ENCODE data around the gene EMCN.

The EMCN gene

DNA sequence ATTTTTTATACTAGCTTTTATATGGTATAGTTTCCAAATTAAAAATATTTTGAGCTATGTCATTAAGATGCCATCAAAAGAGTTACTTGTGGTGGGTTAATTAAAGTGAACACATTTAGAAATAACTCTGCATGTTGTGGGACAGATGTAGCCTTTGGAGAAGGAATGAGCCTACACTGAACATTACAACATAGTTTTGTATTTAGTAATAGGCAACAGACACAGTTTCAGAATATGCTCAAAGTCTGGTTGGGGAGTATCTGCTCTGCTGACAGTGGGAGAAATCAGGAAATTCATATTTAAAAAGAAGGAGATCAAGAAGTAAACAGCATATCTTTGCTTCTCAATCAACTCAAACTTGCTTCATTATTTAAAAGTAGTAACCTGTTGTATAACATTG is 23.7 kb downstream of the EMCN start:
- TF ChIP-seq EZH2phosphoT487 (IDR thresholded peaks at IDR 0.05; ENCODE audit: borderline replicate concordance, low read length) (no peak), CTCF (IDR thresholded peaks at IDR 0.05; ENCODE audit: low read depth, low read length, poor library complexity, severe bottlenecking) (no peak)
- Histone ChIP-seq H3K27me3 (ENCODE audit: control insufficient read depth, low read length) (no peaks in the 10 kb centered on the region), H3F3A (ENCODE audit: control insufficient read depth, insufficient read depth) (no peaks in the 10 kb centered on the region), H3K4me3 (ENCODE audit: low read length) (no peak overlapping the region), H3K27ac (ENCODE audit: low read depth, low read length) (no peak overlapping the region), H3K9me3 (ENCODE audit: control insufficient read depth, insufficient read depth, low read length) (no peaks in the 10 kb centered on the region), H4K20me1 (ENCODE audit: control insufficient read depth, insufficient read depth, low read depth, low read length) (no peaks in the 10 kb centered on the region), H3K36me3 (ENCODE audit: control insufficient read depth, low read length) (no peaks in the 10 kb centered on the region), H3K4me1 (ENCODE audit: control insufficient read depth, low read length) (no peaks in the 10 kb centered on the region), H3K79me2 (ENCODE audit: control insufficient read depth, low read length) (no peaks in the 10 kb centered on the region), H3K9me2 (replicated peaks; ENCODE audit: control insufficient read depth, low read length) (no peaks in the 10 kb centered on the region), H3K4me2 (ENCODE audit: low read length) (no peak overlapping the region)

DNA sequence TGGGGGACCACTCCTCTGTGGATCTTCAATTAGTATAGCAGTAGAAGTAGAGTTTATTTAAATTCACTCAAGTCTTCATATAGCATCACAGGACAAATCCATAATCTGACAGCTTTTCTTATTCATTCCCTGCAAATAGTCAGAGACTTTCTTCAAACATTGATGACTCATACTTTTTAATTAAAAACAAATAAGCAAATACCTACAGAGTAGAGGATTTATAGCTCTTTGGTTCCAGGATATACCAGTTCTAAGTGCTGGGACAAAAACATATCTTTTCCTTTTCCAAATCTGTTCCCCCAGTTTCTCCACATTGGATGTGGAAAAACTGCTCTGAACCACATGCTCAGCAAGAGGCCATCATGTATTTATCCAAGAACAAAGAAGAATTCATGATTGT is 24.1 kb downstream of the EMCN start:
- Histone ChIP-seq H3K27me3 (ENCODE audit: control insufficient read depth, low read length) (no peaks in the 10 kb centered on the region), H3K4me3 (ENCODE audit: low read length) (no peak overlapping the region), H3K79me2 (ENCODE audit: control insufficient read depth, low read length) (no peaks in the 10 kb centered on the region), H4K20me1 (ENCODE audit: control insufficient read depth, insufficient read depth, low read depth, low read length) (no peaks in the 10 kb centered on the region), H3F3A (ENCODE audit: control insufficient read depth, insufficient read depth) (no peaks in the 10 kb centered on the region), H3K27ac (ENCODE audit: low read depth, low read length) (no peak overlapping the region), H3K9me2 (replicated peaks; ENCODE audit: control insufficient read depth, low read length) (no peaks in the 10 kb centered on the region), H3K36me3 (ENCODE audit: control insufficient read depth, low read length) (no peaks in the 10 kb centered on the region), H3K4me1 (ENCODE audit: control insufficient read depth, low read length) (no peaks in the 10 kb centered on the region), H3K9me3 (ENCODE audit: control insufficient read depth, insufficient read depth, low read length) (no peaks in the 10 kb centered on the region), H3K4me2 (ENCODE audit: low read length) (no peak overlapping the region)
- TF ChIP-seq EZH2phosphoT487 (IDR thresholded peaks at IDR 0.05; ENCODE audit: borderline replicate concordance, low read length), result no peak
- no peak for TF ChIP-seq CTCF (IDR thresholded peaks at IDR 0.05; ENCODE audit: low read depth, low read length, poor library complexity, severe bottlenecking)

GRCh38 chr4:100492129-100492528 is 25.7 kb downstream of the EMCN start:
- no peak overlapping the region for H3K4me3 ChIP-seq (ENCODE audit: low read length)
- H3K36me3 ChIP-seq (ENCODE audit: control insufficient read depth, low read length), result no peaks in the 10 kb centered on the region
- H3K9me2 ChIP-seq (replicated peaks; ENCODE audit: control insufficient read depth, low read length), result no peaks in the 10 kb centered on the region
- H3K79me2 ChIP-seq (ENCODE audit: control insufficient read depth, low read length), result no peaks in the 10 kb centered on the region
- TF ChIP-seq EZH2phosphoT487 (IDR thresholded peaks at IDR 0.05; ENCODE audit: borderline replicate concordance, low read length) (no peak), CTCF (IDR thresholded peaks at IDR 0.05; ENCODE audit: low read depth, low read length, poor library complexity, severe bottlenecking) (no peak)
- no peaks in the 10 kb centered on the region for H3K4me1 ChIP-seq (ENCODE audit: control insufficient read depth, low read length)
- no peak overlapping the region for H3K27ac ChIP-seq (ENCODE audit: low read depth, low read length)
- no peaks in the 10 kb centered on the region for H4K20me1 ChIP-seq (ENCODE audit: control insufficient read depth, insufficient read depth, low read depth, low read length)
- H3F3A ChIP-seq (ENCODE audit: control insufficient read depth, insufficient read depth), result no peaks in the 10 kb centered on the region
- no peaks in the 10 kb centered on the region for H3K27me3 ChIP-seq (ENCODE audit: control insufficient read depth, low read length)
- no peak overlapping the region for H3K4me2 ChIP-seq (ENCODE audit: low read length)
- no peaks in the 10 kb centered on the region for H3K9me3 ChIP-seq (ENCODE audit: control insufficient read depth, insufficient read depth, low read length)

DNA sequence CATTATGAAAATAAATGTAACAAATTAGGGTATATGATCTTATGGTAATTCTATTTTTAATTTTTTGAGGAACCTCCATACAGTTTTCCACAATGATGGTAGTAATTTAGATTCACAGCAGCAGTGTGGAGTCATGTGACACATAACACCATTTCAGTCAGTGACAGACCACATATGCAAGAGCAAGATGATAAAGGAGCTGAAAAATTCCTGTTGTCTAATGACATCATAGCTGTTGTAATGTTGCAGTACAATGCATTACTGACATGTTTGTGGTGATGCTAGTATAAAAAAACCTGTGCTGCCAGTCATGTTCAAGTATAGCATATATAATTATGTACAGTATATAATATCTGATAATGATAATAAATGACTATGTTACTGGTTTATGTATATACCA is 28.5 kb downstream of the EMCN start:
- Histone ChIP-seq H3K9me2 (replicated peaks; ENCODE audit: control insufficient read depth, low read length) (no peaks in the 10 kb centered on the region), H4K20me1 (ENCODE audit: control insufficient read depth, insufficient read depth, low read depth, low read length) (no peaks in the 10 kb centered on the region), H3K9me3 (ENCODE audit: control insufficient read depth, insufficient read depth, low read length) (no peaks in the 10 kb centered on the region), H3K4me3 (ENCODE audit: low read length) (no peak overlapping the region), H3K27me3 (ENCODE audit: control insufficient read depth, low read length) (no peaks in the 10 kb centered on the region), H3K79me2 (ENCODE audit: control insufficient read depth, low read length) (no peaks in the 10 kb centered on the region), H3F3A (ENCODE audit: control insufficient read depth, insufficient read depth) (no peaks in the 10 kb centered on the region), H3K36me3 (ENCODE audit: control insufficient read depth, low read length) (no peaks in the 10 kb centered on the region), H3K4me2 (ENCODE audit: low read length) (no peak overlapping the region), H3K27ac (ENCODE audit: low read depth, low read length) (no peak overlapping the region), H3K4me1 (ENCODE audit: control insufficient read depth, low read length) (no peaks in the 10 kb centered on the region)
- TF ChIP-seq CTCF (IDR thresholded peaks at IDR 0.05; ENCODE audit: low read depth, low read length, poor library complexity, severe bottlenecking) (no peak), EZH2phosphoT487 (IDR thresholded peaks at IDR 0.05; ENCODE audit: borderline replicate concordance, low read length) (no peak)

Measured in DOHH2 (cell line).